Measurements from ENCODE around the gene STH.

STH gene

DNA sequence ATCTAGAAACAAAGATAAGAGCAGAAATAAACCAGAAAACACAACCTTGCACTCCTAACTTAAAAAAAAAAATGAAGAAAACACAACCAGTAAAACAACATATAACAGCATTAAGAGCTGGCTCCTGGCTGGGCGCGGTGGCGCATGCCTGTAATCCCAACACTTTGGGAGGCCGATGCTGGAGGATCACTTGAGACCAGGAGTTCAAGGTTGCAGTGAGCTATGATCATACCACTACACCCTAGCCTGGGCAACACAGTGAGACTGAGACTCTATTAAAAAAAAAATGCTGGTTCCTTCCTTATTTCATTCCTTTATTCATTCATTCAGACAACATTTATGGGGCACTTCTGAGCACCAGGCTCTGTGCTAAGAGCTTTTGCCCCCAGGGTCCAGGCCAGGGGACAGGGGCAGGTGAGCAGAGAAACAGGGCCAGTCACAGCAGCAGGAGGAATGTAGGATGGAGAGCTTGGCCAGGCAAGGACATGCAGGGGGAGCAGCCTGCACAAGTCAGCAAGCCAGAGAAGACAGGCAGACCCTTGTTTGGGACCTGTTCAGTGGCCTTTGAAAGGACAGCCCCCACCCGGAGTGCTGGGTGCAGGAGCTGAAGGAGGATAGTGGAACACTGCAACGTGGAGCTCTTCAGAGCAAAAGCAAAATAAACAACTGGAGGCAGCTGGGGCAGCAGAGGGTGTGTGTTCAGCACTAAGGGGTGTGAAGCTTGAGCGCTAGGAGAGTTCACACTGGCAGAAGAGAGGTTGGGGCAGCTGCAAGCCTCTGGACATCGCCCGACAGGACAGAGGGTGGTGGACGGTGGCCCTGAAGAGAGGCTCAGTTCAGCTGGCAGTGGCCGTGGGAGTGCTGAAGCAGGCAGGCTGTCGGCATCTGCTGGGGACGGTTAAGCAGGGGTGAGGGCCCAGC is 2.6 kb downstream of the STH start:
- no peak for ATAC-seq
- TF ChIP-seq, protein P1, sequence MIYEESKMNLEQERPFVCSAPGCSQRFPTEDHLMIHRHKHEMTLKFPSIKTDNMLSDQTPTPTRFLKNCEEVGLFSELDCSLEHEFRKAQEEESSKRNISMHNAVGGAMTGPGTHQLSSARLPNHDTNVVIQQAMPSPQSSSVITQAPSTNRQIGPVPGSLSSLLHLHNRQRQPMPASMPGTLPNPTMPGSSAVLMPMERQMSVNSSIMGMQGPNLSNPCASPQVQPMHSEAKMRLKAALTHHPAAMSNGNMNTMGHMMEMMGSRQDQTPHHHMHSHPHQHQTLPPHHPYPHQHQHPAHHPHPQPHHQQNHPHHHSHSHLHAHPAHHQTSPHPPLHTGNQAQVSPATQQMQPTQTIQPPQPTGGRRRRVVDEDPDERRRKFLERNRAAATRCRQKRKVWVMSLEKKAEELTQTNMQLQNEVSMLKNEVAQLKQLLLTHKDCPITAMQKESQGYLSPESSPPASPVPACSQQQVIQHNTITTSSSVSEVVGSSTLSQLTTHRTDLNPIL (CRISPR knock-in tag; IDR thresholded peaks at IDR 0.05; ENCODE audit: low read depth), result no peak
- TF ChIP-seq ESRRG (CRISPR knock-in tag; IDR thresholded peaks at IDR 0.05) (no peak), ISL1 (CRISPR knock-in tag; IDR thresholded peaks at IDR 0.05) (no peak), ZFP30 (CRISPR knock-in tag; IDR thresholded peaks at IDR 0.05) (no peak), RARB (CRISPR knock-in tag; IDR thresholded peaks at IDR 0.05) (no peak), GLIS3 (CRISPR knock-in tag; IDR thresholded peaks at IDR 0.05) (no peak), ZNF565 (CRISPR knock-in tag; conservative IDR thresholded peaks at IDR 0.05; ENCODE audit: low read depth) (no peak), ZNF70 (CRISPR knock-in tag; IDR thresholded peaks at IDR 0.05) (no peak), PPARA (CRISPR knock-in tag; IDR thresholded peaks at IDR 0.05; ENCODE audit: borderline replicate concordance) (no peak), ZNF8 (CRISPR knock-in tag; IDR thresholded peaks at IDR 0.05) (no peak), BACH2 (CRISPR knock-in tag; IDR thresholded peaks at IDR 0.05; ENCODE audit: borderline replicate concordance) (no peak), ZFP3 (CRISPR knock-in tag; IDR thresholded peaks at IDR 0.05) (no peak), SNAI2 (CRISPR knock-in tag; IDR thresholded peaks at IDR 0.05) (no peak)
- TF ChIP-seq, protein P2, sequence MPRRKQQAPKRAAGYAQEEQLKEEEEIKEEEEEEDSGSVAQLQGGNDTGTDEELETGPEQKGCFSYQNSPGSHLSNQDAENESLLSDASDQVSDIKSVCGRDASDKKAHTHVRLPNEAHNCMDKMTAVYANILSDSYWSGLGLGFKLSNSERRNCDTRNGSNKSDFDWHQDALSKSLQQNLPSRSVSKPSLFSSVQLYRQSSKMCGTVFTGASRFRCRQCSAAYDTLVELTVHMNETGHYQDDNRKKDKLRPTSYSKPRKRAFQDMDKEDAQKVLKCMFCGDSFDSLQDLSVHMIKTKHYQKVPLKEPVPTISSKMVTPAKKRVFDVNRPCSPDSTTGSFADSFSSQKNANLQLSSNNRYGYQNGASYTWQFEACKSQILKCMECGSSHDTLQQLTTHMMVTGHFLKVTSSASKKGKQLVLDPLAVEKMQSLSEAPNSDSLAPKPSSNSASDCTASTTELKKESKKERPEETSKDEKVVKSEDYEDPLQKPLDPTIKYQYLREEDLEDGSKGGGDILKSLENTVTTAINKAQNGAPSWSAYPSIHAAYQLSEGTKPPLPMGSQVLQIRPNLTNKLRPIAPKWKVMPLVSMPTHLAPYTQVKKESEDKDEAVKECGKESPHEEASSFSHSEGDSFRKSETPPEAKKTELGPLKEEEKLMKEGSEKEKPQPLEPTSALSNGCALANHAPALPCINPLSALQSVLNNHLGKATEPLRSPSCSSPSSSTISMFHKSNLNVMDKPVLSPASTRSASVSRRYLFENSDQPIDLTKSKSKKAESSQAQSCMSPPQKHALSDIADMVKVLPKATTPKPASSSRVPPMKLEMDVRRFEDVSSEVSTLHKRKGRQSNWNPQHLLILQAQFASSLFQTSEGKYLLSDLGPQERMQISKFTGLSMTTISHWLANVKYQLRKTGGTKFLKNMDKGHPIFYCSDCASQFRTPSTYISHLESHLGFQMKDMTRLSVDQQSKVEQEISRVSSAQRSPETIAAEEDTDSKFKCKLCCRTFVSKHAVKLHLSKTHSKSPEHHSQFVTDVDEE (CRISPR knock-in tag; IDR thresholded peaks at IDR 0.05), result no peak
- TF ChIP-seq, protein P3, sequence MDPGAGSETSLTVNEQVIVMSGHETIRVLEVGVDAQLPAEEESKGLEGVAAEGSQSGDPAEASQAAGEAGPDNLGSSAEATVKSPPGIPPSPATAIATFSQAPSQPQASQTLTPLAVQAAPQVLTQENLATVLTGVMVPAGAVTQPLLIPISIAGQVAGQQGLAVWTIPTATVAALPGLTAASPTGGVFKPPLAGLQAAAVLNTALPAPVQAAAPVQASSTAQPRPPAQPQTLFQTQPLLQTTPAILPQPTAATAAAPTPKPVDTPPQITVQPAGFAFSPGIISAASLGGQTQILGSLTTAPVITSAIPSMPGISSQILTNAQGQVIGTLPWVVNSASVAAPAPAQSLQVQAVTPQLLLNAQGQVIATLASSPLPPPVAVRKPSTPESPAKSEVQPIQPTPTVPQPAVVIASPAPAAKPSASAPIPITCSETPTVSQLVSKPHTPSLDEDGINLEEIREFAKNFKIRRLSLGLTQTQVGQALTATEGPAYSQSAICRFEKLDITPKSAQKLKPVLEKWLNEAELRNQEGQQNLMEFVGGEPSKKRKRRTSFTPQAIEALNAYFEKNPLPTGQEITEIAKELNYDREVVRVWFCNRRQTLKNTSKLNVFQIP (CRISPR knock-in tag; IDR thresholded peaks at IDR 0.05; ENCODE audit: borderline replicate concordance, low read depth), result no peak

DNA sequence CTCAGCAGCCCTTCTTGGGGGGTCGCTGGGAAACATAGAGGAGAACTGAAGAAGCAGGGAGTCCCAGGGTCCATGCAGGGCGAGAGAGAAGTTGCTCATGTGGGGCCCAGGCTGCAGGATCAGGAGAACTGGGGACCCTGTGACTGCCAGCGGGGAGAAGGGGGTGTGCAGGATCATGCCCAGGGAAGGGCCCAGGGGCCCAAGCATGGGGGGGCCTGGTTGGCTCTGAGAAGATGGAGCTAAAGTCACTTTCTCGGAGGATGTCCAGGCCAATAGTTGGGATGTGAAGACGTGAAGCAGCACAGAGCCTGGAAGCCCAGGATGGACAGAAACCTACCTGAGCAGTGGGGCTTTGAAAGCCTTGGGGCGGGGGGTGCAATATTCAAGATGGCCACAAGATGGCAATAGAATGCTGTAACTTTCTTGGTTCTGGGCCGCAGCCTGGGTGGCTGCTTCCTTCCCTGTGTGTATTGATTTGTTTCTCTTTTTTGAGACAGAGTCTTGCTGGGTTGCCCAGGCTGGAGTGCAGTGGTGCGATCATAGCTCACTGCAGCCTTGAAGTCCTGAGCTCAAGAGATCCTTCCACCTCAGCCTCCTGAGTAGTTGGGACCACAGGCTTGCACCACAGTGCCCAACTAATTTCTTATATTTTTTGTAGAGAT is 3.4 kb downstream of the STH start:
- ATAC-seq, result peak; percentile 90
- no peak for TF ChIP-seq ISL1 (CRISPR knock-in tag; IDR thresholded peaks at IDR 0.05)
- TF ChIP-seq ZNF70 (CRISPR knock-in tag; IDR thresholded peaks at IDR 0.05), result no peak
- TF ChIP-seq, protein P4, sequence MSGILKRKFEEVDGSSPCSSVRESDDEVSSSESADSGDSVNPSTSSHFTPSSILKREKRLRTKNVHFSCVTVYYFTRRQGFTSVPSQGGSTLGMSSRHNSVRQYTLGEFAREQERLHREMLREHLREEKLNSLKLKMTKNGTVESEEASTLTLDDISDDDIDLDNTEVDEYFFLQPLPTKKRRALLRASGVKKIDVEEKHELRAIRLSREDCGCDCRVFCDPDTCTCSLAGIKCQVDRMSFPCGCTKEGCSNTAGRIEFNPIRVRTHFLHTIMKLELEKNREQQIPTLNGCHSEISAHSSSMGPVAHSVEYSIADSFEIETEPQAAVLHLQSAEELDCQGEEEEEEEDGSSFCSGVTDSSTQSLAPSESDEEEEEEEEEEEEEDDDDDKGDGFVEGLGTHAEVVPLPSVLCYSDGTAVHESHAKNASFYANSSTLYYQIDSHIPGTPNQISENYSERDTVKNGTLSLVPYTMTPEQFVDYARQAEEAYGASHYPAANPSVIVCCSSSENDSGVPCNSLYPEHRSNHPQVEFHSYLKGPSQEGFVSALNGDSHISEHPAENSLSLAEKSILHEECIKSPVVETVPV (CRISPR knock-in tag; IDR thresholded peaks at IDR 0.05), result no peak
- no peak for TF ChIP-seq PPARA (CRISPR knock-in tag; IDR thresholded peaks at IDR 0.05; ENCODE audit: borderline replicate concordance)
- TF ChIP-seq ZNF565 (CRISPR knock-in tag; conservative IDR thresholded peaks at IDR 0.05; ENCODE audit: low read depth), result no peak
- TF ChIP-seq, protein P3 (CRISPR knock-in tag; IDR thresholded peaks at IDR 0.05; ENCODE audit: borderline replicate concordance, low read depth), result no peak
- TF ChIP-seq ZFP30 (CRISPR knock-in tag; IDR thresholded peaks at IDR 0.05), result no peak
- TF ChIP-seq TCF4 (CRISPR knock-in tag; IDR thresholded peaks at IDR 0.05; ENCODE audit: borderline replicate concordance), result no peak
- TF ChIP-seq, protein P1 (CRISPR knock-in tag; IDR thresholded peaks at IDR 0.05; ENCODE audit: low read depth), result no peak
- TF ChIP-seq, protein P2 (CRISPR knock-in tag; IDR thresholded peaks at IDR 0.05), result no peak
- no peak for TF ChIP-seq SNAI2 (CRISPR knock-in tag; IDR thresholded peaks at IDR 0.05)
- TF ChIP-seq ZC3H10 (CRISPR knock-in tag; IDR thresholded peaks at IDR 0.05), result no peak
- TF ChIP-seq ARNTL (CRISPR knock-in tag; IDR thresholded peaks at IDR 0.05; ENCODE audit: borderline replicate concordance, low read depth), result no peak
- TF ChIP-seq ZFP3 (CRISPR knock-in tag; IDR thresholded peaks at IDR 0.05), result no peak
